NB4 (cell line): ENCODE data around the gene HYLS1.
A peak's percentile ranks its signal among the peaks of the same experiment; 100 is the strongest.

Source experiments
- DNase-seq: peaks from one replicate; pipeline ENCODE4 v3.0.0; 2010; ENCODE audit warnings: low read depth
- H3K4me3 ChIP-seq: one replicate; pipeline ENCODE4 v1.5.1; 2011; ENCODE audit warnings: mild to moderate bottlenecking, low read depth, low read length, moderate library complexity
- MYC ChIP-seq: IDR thresholded peaks from 2 replicates; pipeline ENCODE4 v1.6.1; 2011; ENCODE audit warnings: low read depth, low read length
- POLR2A ChIP-seq: IDR thresholded peaks from 2 replicates; pipeline ENCODE4 v1.6.1; 2011; ENCODE audit warnings: mild to moderate bottlenecking; ENCODE audit not compliant: insufficient read length; ENCODE audit errors: extremely low read depth
- TF ChIP-seq, protein P1 (sequence below): IDR thresholded peaks from 2 replicates; pipeline ENCODE4 v1.6.1; 2011; ENCODE audit warnings: low read depth, low read length
- TF ChIP-seq, protein P2 (sequence below): IDR thresholded peaks from one replicate; pipeline ENCODE4 v1.5.1; 2012; ENCODE audit warnings: low read depth, low read length

The HYLS1 gene

DNA sequence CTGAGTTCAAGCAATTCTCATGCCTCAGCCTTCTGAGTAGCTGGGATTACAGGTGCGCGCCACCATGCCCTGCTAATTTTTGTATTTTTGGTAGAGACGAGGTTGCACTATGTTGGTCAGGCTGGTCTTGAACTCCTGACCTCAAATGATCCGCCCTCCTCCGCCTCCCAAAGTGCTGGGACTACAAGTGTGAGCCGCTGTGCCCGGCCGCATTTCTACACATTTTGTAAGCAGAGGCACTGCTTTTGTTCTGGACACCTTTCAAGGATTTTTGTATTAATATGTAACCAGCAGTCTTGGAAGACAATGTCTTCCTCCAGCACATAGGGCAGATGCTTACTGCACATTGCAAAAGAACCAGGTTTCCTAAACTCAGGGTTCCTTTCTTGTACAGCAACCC lies 47.0 kb downstream of the HYLS1 start:
- no peak for DNase-seq
- H3K4me3 ChIP-seq: no peak overlapping the region
- TF ChIP-seq, protein P1, sequence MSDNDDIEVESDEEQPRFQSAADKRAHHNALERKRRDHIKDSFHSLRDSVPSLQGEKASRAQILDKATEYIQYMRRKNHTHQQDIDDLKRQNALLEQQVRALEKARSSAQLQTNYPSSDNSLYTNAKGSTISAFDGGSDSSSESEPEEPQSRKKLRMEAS: no peak
- no peak for TF ChIP-seq MYC
- TF ChIP-seq, protein P2, sequence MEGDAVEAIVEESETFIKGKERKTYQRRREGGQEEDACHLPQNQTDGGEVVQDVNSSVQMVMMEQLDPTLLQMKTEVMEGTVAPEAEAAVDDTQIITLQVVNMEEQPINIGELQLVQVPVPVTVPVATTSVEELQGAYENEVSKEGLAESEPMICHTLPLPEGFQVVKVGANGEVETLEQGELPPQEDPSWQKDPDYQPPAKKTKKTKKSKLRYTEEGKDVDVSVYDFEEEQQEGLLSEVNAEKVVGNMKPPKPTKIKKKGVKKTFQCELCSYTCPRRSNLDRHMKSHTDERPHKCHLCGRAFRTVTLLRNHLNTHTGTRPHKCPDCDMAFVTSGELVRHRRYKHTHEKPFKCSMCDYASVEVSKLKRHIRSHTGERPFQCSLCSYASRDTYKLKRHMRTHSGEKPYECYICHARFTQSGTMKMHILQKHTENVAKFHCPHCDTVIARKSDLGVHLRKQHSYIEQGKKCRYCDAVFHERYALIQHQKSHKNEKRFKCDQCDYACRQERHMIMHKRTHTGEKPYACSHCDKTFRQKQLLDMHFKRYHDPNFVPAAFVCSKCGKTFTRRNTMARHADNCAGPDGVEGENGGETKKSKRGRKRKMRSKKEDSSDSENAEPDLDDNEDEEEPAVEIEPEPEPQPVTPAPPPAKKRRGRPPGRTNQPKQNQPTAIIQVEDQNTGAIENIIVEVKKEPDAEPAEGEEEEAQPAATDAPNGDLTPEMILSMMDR: no peak
- TF ChIP-seq POLR2A: no peak

GRCh38 chr11:125935056-125935455 lies 47.6 kb downstream of the HYLS1 start:
- no peak overlapping the region for H3K4me3 ChIP-seq
- no peak for DNase-seq
- TF ChIP-seq MYC (no peak), POLR2A (no peak)
- TF ChIP-seq, protein P2: no peak
- TF ChIP-seq, protein P1: no peak

DNA sequence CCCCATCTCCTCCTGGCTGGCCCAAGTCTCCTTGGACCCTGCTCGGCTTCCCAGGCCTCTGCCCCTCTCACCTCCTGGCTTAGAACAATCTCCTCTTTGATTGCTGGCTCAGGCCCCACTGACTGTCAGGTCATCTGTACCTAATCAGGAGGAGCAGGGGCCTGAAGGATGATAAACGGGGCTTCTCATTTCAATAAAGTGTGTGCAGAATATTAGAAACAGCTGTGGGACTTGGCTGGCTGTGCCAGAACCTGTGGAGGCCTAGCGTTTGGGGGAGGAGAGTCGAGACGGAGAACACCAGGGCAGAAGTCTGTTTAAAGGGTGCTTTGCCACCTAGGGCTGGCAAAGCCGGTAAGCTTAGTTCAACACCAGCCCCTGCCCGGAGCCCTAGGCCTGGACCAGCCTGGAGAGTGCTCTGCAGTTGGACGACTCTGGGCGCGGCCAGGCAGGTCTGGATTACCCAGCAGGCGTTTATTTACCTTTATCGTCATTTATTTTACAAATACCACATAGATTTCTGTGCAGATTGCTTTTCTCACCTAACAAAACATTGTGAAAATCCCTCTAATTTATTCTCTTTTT lies 48.2 kb downstream of the HYLS1 start:
- TF ChIP-seq MYC: no peak
- H3K4me3 ChIP-seq: no peak overlapping the region
- DNase-seq: no peak

DNA sequence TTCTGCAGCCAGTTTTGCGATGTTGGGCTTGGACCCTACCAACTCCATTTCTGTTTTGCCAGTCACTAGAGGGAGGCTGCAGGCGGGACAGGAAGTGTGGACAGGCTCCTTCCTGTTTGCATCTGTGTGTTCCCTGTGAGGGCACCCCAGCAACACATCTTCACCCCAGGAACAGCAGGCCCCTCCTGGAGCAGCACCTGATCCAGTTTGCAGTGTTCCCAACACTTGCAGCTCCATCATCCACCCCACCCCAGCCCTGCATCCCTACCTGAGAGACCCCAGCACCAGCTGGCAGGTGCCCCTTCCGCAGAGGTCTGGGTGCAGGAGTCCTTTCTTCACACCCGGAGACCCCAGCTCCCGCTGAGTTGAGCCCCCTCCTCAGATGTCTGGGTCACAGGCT lies 51.0 kb downstream of the HYLS1 start:
- H3K4me3 ChIP-seq: no peak overlapping the region
- peak; percentile 41 for DNase-seq
- TF ChIP-seq, protein P1: no peak
- TF ChIP-seq MYC: no peak
- TF ChIP-seq POLR2A: no peak
- TF ChIP-seq, protein P2: no peak

DNA sequence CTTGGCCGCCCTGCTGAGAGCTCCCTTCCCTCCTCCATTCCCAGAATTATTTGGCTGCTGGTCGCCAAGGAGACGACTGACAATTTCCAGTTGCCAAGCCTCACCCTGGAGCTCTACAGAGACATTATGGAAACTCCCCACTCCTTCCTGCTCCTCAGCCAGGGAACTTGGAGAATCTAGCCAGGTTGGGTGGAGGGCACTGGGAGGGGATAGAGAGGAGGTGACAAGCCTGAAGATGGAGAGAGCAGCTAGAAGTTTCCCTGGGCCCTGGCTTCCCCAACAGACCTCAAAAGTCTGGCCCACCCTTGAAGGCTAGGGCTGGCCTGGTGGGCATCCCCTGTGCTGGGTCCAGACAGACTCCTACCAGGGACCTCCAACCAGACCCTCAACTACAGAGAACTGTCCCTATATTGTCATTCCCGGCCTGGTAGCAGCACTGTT lies 51.6 kb downstream of the HYLS1 start:
- H3K4me3 ChIP-seq: no peak overlapping the region
- TF ChIP-seq POLR2A (no peak), MYC (no peak)
- TF ChIP-seq, protein P2: no peak
- TF ChIP-seq, protein P1: no peak
- no peak for DNase-seq

- no peak overlapping the region for H3K4me3 ChIP-seq
- no peak for DNase-seq
- TF ChIP-seq MYC: no peak
- TF ChIP-seq POLR2A: no peak
- TF ChIP-seq, protein P1: no peak
- TF ChIP-seq, protein P2: no peak
Observed at GRCh38 chr11:125940145-125940544, 52.7 kb downstream of the HYLS1 start.
